ENCODE data around the gene ANKS1B. TPM values are rescaled to one million over a fixed set of nuclear protein-coding genes. Genes with fewer than 3 reads are reported as not detected.
A peak's percentile ranks its signal among the peaks of the same experiment; 100 is the strongest.

Gene ANKS1B
- total RNA-seq, 1 experiment from 2014 or later: 15.1 TPM

DNA sequence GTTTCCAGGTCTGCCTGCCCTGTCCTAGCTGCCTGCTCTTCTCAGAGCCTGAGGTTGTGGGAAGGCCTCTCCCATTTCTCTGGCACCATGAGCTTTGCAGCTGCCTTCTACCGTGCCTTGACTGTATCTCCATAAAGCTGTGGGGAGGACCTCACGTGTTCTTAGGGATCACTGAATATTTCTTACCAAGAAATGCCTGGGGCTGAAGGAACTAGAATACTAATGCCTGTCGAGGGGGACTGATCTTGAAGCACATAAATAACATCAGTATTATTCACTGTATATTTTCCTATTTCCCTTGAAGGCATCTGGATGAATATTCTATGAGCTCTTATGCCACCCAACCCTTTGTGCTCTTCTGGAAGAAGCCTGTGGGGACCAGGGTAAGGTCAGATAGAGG, 1236.3 kb downstream of the ANKS1B start:
- in situ Hi-C loops (cut with HindIII; ENCODE audit: low pct_unique_long_range_greater_than_20kb, low sequenced_read_pairs): loop anchor here (25.0 kb wide), 1 partner anchor 189 kb away; no protein-coding TSS in a partner anchor
- DNase-seq (ENCODE audit: low read depth, low spot score): no peak

- in situ Hi-C loops (cut with HindIII; ENCODE audit: low pct_unique_long_range_greater_than_20kb, low sequenced_read_pairs): loop anchor here (25.0 kb wide), 1 partner anchor 192 kb away; no protein-coding TSS in a partner anchor
- no peak for DNase-seq (ENCODE audit: low read depth, low spot score)
Observed at GRCh38 chr12:98745578-98746391, 1239.0 kb downstream of the ANKS1B start.

DNA sequence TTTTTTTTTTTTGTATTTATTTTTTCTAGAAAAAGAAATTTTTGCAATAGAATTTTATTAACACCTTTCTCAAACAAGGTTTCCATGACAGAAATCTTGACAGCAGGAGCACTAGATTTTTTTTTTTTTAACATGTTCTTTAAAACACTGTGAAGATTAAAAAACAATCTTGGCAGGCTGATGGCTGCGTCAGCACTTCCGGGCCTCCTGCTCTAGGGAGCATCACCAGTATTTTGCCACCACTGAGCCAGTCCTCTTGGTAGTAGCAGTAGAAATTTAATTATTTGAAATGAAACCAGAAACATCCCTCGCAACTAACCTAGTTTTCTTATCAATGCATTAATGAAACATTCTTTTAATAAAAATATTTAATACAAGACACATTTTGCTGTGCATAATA, 1240.1 kb downstream of the ANKS1B start:
- DNase-seq (ENCODE audit: low read depth, low spot score): no peak
- in situ Hi-C loops (cut with HindIII; ENCODE audit: low pct_unique_long_range_greater_than_20kb, low sequenced_read_pairs): loop anchor here (25.0 kb wide), 1 partner anchor 193 kb away; no protein-coding TSS in a partner anchor

- peak; percentile 70 for DNase-seq (ENCODE audit: low read depth, low spot score)
- in situ Hi-C loops (cut with HindIII; ENCODE audit: low pct_unique_long_range_greater_than_20kb, low sequenced_read_pairs): loop anchor here (25.0 kb wide), 1 partner anchor 194 kb away; no protein-coding TSS in a partner anchor
Observed at GRCh38 chr12:98743362-98743953, 1241.3 kb downstream of the ANKS1B start.

- in situ Hi-C loops (cut with HindIII; ENCODE audit: low pct_unique_long_range_greater_than_20kb, low sequenced_read_pairs): loop anchor here (25.0 kb wide), 1 partner anchor 196 kb away; no protein-coding TSS in a partner anchor
- DNase-seq (ENCODE audit: low read depth, low spot score): no peak
Observed at GRCh38 chr12:98741556-98742265, 1243.0 kb downstream of the ANKS1B start.

- DNase-seq (ENCODE audit: low read depth, low spot score): no peak
- in situ Hi-C loops (cut with HindIII; ENCODE audit: low pct_unique_long_range_greater_than_20kb, low sequenced_read_pairs): loop anchor here (25.0 kb wide), 1 partner anchor 196 kb away; no protein-coding TSS in a partner anchor
Observed at GRCh38 chr12:98741196-98741555, 1243.6 kb downstream of the ANKS1B start.

- DNase-seq (ENCODE audit: low read depth, low spot score): no peak
- in situ Hi-C loops (cut with HindIII; ENCODE audit: low pct_unique_long_range_greater_than_20kb, low sequenced_read_pairs): loop anchor here (25.0 kb wide), 1 partner anchor 197 kb away; no protein-coding TSS in a partner anchor
Observed at GRCh38 chr12:98740751-98741150, 1244.0 kb downstream of the ANKS1B start.

DNA sequence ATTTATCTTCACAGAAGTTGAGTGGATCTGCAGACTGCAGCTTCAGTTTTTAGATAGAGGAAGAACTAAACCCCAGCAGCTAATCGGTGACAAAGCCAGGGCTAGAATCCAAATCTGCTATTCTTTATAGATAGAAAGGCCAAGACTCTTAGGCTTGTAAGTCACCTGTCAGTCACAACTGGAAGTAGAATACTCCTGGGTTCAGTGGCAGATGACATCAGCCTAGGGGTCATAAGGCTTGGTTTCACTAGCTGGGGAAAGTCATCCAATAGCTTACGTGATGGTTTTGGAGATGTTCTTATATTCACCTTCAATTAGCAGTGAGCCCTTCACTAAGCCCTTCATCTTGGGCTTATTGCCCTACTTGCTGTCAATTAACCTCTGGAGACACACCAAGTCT, 1246.2 kb downstream of the ANKS1B start:
- in situ Hi-C loops (cut with HindIII; ENCODE audit: low pct_unique_long_range_greater_than_20kb, low sequenced_read_pairs): loop anchor here (25.0 kb wide), 1 partner anchor 199 kb away; no protein-coding TSS in a partner anchor

DNA sequence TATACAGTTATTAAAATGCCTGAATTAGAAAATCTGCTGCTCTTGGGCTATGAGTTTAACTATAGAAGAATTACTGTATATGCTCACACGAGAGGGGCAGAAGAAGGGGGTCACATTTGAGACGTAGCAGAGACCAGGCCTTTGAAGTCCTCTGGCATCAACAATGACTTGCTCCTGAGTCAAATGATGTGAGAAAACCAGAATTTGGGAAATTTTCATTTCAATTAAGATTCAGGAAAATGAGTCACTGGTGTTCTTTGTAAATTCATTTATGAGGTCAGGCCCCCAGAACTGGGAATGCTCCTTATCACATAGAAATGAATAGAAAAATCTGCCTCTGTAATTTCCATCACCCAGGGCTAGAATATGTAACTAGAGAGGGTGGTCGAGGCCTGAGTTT, 1246.7 kb downstream of the ANKS1B start:
- in situ Hi-C loops (cut with HindIII; ENCODE audit: low pct_unique_long_range_greater_than_20kb, low sequenced_read_pairs): loop anchor here (25.0 kb wide), 1 partner anchor 199 kb away; no protein-coding TSS in a partner anchor
- DNase-seq (ENCODE audit: low read depth, low spot score): no peak

More for the DNA sequence above, 1246.2 kb downstream of the ANKS1B start:
- DNase-seq (ENCODE audit: low read depth, low spot score): no peak

DNA sequence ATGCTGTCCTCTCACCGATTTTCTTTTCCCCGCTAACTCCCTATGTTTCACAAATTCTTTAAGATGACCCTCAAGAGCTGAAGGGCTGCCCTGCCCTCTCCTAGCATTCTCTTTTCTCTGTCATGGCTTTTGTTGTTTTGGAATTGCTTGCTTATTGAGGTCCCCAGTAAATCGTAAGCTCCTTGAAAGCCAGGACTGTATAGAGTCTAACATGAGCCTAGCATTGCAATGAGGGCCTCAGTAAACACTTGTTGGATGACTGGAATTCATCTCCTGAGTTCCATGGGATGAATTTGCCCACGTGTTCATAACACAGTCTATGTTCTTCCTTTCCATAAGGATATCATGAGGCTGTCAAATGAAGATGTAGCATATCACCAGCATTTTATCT, 1247.4 kb downstream of the ANKS1B start:
- no peak for DNase-seq (ENCODE audit: low read depth, low spot score)
- in situ Hi-C loops (cut with HindIII; ENCODE audit: low pct_unique_long_range_greater_than_20kb, low sequenced_read_pairs): loop anchor here (25.0 kb wide), 1 partner anchor 200 kb away; no protein-coding TSS in a partner anchor

GRCh38 chr12:98736352-98737321, 1248.1 kb downstream of the ANKS1B start:
- DNase-seq (ENCODE audit: low read depth, low spot score): no peak
- in situ Hi-C loops (cut with HindIII; ENCODE audit: low pct_unique_long_range_greater_than_20kb, low sequenced_read_pairs): loop anchor here (25.0 kb wide), 1 partner anchor 201 kb away; no protein-coding TSS in a partner anchor

DNA sequence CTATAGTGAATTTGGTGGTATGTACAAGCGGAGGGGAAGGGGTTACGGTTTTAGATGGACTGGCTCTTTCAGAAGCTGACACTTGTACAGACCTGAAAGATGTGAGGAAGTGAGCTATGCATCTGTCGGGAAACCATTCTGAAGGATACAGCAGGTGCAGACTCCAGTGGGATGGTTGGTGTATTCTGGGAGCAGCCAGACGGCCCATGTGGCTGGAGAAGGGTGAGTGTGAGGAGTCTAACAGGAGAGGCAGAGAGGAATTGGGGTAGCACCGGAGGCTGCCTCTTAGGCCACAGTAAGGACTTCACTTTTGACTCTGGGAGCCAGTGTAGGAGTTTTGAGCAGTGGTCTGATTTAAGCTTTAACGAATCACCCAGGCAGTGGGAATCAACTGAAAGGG, 1248.9 kb downstream of the ANKS1B start:
- in situ Hi-C loops (cut with HindIII; ENCODE audit: low pct_unique_long_range_greater_than_20kb, low sequenced_read_pairs): loop anchor here (25.0 kb wide), 1 partner anchor 201 kb away; no protein-coding TSS in a partner anchor
- DNase-seq (ENCODE audit: low read depth, low spot score): no peak

- in situ Hi-C loops (cut with HindIII; ENCODE audit: low pct_unique_long_range_greater_than_20kb, low sequenced_read_pairs): loop anchor here (25.0 kb wide), 1 partner anchor 203 kb away; no protein-coding TSS in a partner anchor
- DNase-seq (ENCODE audit: low read depth, low spot score): no peak
Observed at GRCh38 chr12:98733667-98734350, 1250.9 kb downstream of the ANKS1B start.

- in situ Hi-C loops (cut with HindIII; ENCODE audit: low pct_unique_long_range_greater_than_20kb, low sequenced_read_pairs): loop anchor here (25.0 kb wide), 1 partner anchor 207 kb away; no protein-coding TSS in a partner anchor
Observed at GRCh38 chr12:98730412-98730811, 1254.3 kb downstream of the ANKS1B start.

GRCh38 chr12:98727196-98727595, 1257.5 kb downstream of the ANKS1B start:
- in situ Hi-C loops (cut with HindIII; ENCODE audit: low pct_unique_long_range_greater_than_20kb, low sequenced_read_pairs): loop anchor here (25.0 kb wide), 1 partner anchor 210 kb away; no protein-coding TSS in a partner anchor
- DNase-seq (ENCODE audit: low read depth, low spot score): no peak

More at GRCh38 chr12:98730412-98730811, 1254.3 kb downstream of the ANKS1B start:
- DNase-seq (ENCODE audit: low read depth, low spot score): no peak

Measured in SK-MEL-5 (cell line).